T-helper 1 cell treated with Interleukin-12 subunit alpha and Interleukin-12 subunit beta and Interleukin-4 antibody, amounts not matched to agents 30 ng/mL and 1 ng/mL, for 36 hours (primary cell): ENCODE measurements around the gene GPHN. TPM values are rescaled to one million over a fixed set of nuclear protein-coding genes. Genes with fewer than 3 reads are reported as not detected.
"Not testable (repeated sequence)": the region's sequence is repeated elsewhere in the genome, so short reads cannot be mapped to it uniquely, and the experiment has no call there.

Experiments used
- intact Hi-C: fragments of 100-400 bp; cut with micrococcal nuclease; formaldehyde crosslinking; loops from one replicate; pipeline ENCODE4 v1.15.1; 2024
- total RNA-seq: library from RNA; stranded (reverse); gene quantifications from 2 replicates; pipeline ENCODE4 v1.2.3, GENCODE V29; 2022

GPHN gene
- total RNA-seq, 1 donor from 2014 or later: 31.7 TPM

- intact Hi-C loops: no loop called here
Measured at GRCh38 chr14:66651536-66652220, 143.7 kb downstream of the GPHN start.

DNA sequence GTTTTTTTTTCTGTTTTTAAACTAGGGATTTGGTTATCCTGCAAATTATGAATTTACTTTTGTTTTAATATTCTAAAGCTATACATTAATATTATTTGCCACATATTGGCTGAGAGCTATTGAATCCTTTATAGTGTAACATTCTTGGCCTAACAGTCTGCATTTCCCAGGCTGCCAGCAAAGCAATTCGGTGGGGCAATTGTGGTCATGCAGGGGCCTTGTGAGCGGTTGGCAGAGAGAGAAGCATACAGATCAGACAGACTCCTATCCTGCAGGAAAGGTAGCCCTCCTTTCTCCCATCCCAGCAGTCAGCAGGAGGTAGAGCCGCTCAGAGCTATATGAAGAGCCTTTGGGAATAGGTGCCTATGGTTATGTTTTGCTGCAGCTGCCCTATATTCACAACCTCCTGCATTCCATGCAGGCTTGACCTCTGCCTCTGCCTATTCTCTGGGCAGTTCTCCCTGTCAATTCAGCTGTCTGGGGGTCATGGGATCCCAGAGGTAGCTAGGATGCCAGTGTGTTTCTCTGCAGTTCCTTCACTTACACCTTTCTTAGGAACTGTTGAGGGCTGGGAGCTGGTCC is 144.7 kb downstream of the GPHN start:
- intact Hi-C loops: no loop called here

DNA sequence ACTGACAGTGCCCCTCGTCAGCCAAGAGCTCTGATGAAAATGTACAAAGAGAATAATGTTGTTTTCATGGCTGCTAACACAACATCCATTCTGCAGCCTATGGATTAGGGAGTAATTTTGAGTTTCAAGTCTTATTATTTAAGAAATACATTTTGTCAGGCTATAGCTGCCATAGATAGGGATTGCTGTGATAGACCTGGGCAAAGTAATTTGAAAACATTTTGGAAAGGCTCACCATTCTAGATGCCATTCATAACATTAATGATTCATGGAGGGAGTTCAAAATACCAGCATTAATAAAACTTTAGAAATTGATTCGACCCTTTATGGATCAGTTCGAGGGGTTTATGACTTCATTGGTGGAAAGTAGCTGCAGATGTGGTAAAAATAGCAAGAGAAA is 149.8 kb downstream of the GPHN start:
- intact Hi-C loops: no loop called here

DNA sequence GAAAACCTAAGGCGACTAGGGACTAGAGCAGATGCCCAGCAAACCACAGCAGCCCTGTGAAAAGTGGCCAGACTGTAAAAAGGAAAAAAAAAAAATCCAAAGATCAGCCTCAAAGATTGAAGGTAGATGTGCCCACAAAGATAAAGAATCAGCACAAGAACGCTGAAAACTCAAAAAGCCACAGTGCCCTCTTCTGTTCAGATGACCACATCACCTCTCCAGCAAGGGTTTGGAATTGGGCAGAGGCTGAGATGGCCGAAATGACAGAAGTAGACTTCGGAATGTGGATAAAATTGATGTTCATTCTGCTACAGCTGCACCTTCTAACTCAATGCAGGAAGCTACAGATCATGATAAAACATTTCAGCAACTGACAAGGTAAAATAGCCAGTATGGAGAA is 154.4 kb downstream of the GPHN start:
- intact Hi-C loops: loop anchor here (1.0 kb wide), 2 partner anchors 167 to 303 kb away; no protein-coding TSS in a partner anchor

DNA sequence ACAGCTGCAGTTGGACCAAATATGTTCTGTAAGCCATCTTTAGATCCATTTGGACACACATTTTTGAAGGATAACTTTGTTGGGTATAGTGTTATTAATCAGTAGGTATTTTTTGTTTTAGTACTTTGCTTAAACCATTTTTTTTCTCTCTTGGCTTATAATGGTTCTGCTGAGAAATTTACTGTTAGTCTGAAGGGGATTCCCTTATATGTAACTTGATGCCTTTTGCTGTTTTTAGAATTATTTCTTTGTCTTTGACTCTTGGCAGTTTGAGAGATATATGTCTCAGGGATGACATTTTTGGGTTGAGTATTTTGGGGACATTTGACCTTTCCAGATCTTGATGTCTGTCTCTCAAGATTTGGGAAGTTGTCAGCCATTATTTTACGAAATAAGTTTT is 169.8 kb downstream of the GPHN start:
- intact Hi-C loops: no loop called here

DNA sequence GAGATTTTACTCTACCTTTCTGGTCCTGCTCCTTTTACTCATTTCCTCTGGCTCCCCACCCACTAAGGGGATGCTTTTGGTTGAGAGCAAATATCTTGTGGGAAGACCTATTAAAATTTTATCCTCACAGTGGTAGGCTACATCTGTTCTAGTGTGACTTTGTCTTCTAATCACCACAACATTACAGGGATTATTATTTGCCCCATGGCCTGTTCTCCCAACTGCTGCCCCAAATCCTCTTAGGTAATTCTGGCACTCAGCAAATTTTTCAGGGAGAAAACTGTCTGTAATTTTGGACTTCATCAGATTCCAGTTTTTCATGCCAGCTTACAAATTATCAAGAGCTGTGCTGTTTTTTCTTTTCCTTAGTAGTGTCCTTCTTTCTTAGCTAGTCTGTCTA is 172.3 kb downstream of the GPHN start:
- intact Hi-C loops: no loop called here

GRCh38 chr14:66696326-66696725 is 188.4 kb downstream of the GPHN start:
- intact Hi-C loops: no loop called here

DNA sequence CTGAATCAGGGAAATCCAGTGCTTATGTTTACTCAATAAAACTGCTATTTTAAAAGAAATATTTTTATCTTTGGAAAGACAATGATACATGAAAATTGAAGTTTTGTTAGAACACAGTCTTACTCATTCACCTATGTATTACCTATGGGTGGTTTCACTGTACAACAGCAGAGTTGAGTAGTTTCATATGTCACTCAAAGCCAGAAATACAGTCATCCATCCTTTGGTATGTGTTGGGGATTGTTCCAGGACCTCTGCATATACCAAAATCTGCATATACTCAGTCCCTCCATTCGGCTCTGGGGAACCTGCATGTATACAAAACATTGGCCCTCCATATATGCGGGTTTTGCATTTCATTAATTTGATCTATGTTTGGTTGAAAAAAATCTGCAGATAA is 190.6 kb downstream of the GPHN start:
- intact Hi-C loops: no loop called here

DNA sequence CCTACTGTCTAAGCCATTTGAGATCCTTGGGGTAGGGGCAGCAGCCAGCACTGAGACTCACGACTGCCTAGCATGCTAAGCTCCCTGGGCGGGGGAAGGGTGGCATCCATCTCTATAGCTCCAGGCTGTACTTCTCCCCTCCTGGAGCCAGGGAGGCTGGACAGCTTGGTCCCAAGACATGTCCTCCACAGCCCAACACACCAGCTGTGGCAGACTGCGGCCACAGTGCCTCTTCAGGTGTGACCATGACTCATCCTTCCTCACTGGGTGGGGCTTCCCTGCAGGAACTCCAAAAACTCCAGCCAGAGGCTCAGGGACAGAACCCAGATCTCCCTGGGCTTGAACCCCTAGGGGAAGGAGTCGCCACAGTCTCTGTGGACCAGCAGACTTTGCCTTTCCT is 193.9 kb downstream of the GPHN start:
- intact Hi-C loops: no loop called here

- intact Hi-C loops: no loop called here
Measured at GRCh38 chr14:66708267-66708666, 200.3 kb downstream of the GPHN start.

DNA sequence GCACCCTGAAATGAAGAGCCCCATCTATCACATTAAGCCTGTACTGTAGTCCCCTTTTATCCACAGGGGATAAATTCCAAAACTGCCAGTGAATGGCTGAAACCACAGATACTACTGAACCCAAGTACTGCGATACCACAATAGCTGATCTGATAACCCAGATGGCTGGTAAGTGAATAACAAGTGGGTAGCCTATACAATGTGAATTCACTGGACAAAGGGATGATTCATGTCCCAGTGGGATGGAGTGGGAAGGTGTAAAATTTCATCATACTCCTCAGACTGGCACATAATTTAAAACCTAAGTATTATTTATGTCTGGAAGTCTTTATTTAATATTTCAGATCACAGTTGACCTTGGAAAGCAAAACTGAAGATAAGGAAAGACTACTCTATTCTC is 201.3 kb downstream of the GPHN start:
- intact Hi-C loops: no loop called here

- intact Hi-C loops: not testable (repeated sequence)
Measured at GRCh38 chr14:66714291-66714690, 206.3 kb downstream of the GPHN start.

DNA sequence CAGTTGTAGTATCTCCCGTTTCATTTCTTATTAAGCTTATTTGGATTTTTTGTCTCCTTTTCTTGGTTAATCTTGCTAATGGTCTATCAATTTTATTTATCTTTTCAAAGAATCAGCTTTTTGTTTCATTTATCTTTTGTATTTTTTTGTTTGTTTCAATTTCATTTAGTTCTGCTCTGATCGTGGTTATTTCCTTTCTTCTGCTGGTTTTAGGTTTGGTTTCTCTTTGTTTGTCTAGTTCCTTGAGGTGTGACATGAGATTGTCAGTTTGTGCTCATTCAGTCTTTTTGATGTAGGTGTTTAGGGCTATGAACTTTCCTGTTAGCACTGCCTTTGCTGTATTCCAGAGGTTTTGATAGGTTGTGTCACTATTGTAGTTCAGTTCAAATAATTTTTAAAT is 207.4 kb downstream of the GPHN start:
- intact Hi-C loops: not testable (repeated sequence)

DNA sequence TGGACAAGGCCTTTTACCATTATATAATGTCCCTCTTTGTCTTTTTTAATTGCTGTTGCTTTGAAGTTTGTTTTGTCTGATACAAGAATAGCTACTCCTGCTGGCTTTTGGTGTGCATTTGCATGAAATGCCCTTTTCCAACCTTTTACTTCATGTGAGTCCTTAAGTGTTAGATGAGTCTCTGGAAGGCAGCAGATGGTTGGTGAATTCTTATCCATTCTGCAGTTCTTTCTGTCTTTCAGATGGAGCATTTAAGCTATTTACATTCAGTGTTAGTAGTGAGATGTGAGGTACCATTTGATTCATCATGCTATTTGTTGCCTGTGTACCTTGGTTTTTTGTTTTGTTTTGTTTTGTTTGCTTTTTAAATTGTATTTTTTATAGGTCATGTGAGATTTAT is 208.3 kb downstream of the GPHN start:
- intact Hi-C loops: no loop called here

DNA sequence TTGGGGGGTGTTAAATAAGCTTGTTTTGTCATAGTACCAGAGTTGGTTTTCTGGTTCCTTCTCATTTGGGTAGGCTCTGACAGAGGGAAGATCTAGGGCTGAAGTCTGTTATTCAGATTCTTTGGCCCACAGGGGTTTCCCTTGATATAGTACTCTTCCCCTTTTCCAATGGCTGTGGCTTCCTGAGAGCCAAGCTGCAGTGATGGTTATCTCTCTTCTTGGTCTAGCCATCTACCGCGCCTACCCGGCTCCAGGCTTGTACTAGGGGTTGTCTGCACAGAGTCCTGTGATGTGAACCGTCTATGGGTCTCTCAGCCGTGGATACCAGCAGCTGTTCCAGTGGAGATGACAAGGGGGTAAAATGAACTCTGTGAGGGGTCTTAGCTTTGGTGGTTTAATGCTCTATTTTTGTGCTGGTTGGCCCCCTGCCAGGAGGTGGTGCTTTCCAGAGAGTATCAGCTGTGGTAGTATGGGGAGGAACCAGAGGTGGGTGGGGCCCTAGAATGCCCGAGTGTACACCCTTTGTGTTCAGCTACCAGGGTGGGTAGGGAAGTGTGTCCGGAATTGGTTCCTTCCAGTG is 209.7 kb downstream of the GPHN start:
- intact Hi-C loops: no loop called here

DNA sequence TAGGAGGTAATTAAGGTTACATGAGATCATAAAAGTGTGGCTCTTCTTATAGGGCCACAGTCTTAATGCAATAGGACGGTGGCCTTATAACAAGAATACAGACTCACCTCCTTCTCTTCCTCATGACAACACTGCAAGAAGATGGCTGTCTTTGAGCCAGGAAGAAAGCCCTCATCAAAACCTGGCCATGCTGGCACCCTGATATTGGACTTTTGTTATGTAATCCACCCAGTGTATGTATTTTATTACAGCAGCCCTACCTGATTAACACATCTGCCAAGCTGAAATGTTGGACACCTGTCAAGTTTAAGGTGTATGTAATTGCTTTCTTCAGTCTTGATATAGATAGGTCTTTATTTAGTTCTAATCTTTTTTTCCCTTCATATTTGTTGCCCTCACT is 217.0 kb downstream of the GPHN start:
- intact Hi-C loops: no loop called here

DNA sequence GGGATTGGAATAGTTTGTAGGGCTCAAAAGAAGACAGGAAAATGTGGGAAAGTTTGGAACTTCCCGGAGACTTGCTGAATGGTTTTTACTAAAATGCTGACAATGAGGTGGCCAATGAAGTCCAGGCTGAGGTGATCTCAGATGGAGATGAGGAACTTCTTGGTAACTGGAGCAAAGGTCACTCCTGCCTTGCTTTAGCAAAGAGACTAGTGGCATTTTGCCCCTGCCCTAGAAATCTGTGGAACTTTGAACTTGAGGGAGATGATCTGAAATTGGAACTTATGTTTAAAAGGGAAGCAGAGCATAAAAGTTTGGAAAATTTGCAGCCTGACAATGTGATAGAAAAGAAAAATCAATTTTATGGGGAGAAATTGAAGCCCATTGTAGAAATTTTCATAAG is 223.4 kb downstream of the GPHN start:
- intact Hi-C loops: not testable (repeated sequence)

GRCh38 chr14:66735853-66736252 is 227.9 kb downstream of the GPHN start:
- intact Hi-C loops: no loop called here

DNA sequence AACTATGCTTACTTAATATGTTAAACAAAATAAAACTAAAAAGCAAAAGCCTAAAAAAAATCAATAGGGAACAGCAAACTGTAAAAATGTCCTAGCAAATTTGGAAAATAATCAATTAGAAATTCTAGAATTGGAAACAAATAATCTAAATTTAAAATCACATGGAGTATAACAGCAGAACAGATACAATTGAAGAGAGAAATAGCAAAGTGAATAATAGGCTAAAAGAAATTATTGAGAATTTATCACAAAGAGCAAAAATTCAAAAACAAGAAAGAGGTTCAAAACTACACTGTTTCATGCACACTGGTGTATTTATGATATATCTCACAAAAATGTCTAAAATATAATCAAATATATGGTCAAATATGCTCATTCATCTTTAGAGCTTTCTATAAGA is 231.9 kb downstream of the GPHN start:
- intact Hi-C loops: no loop called here

- intact Hi-C loops: no loop called here
Measured at GRCh38 chr14:66745078-66745477, 237.1 kb downstream of the GPHN start.

DNA sequence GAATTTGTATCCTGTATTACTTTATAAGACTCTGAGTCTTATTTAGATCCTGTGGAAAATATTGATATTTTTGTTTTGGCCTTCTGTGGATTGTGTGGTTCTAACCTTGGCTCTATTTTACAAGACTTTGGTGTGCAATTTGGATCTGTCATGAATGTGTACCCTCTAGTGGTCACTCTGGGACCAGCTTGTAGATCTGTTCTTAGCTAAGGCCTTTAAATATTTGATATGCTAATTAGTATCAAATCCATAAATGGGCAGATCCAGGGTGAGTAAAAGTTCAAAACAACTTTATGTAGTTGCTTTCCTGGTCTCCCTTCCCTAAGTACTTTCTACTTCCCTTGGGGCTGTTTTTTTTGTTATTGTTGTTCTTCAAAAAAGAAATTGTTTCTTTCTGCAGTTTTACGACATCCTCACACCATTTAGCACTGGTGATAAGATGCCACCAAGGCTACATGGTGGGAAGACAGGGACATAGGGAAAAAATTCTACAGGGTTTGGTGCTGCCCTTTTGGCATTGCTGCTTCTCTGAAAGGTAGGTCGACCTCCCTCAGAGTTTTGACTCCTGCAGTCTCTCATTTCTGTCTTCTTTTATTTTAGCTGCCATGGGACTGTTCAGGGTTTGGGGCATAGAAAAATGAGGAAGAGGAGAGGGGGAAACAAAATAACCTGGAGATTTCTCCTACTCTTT is 238.5 kb downstream of the GPHN start:
- intact Hi-C loops: loop anchor here (1.0 kb wide), 2 partner anchors 122 to 251 kb away; no protein-coding TSS in a partner anchor

GRCh38 chr14:66752109-66752508 is 244.2 kb downstream of the GPHN start:
- intact Hi-C loops: no loop called here
